ENCODE measurements around the gene DDI2.

Gene DDI2

GRCh38 chr1:15592285-15592684 lies 25.0 kb upstream of the DDI2 start:
- Histone ChIP-seq H3K79me2 (ENCODE audit: insufficient read depth, low read length) (no peaks in the 10 kb centered on the region), H3K9ac (ENCODE audit: low read depth, low read length, poor library complexity, severe bottlenecking) (no peak overlapping the region), H3K4me2 (ENCODE audit: low read depth, low read length, poor library complexity, severe bottlenecking) (no peak overlapping the region), H3K9me3 (ENCODE audit: insufficient read depth, low read depth, low read length) (no peaks in the 10 kb centered on the region), H3K4me1 (ENCODE audit: insufficient read depth, low read length, poor library complexity, severe bottlenecking) (no peaks in the 10 kb centered on the region), H3K36me3 (ENCODE audit: insufficient read depth, low read length) (no peaks in the 10 kb centered on the region), H3F3A (ENCODE audit: low read depth) (no peaks in the 10 kb centered on the region), H4K20me1 (ENCODE audit: insufficient read depth, low read length, poor library complexity, severe bottlenecking) (no peaks in the 10 kb centered on the region), H3K27me3 (ENCODE audit: insufficient read depth, low read length, poor library complexity, severe bottlenecking) (no peaks in the 10 kb centered on the region), H3K4me3 (ENCODE audit: low read length, poor library complexity, severe bottlenecking) (no peak overlapping the region), H2AFZ (ENCODE audit: low read length) (no peak overlapping the region), H3K9me2 (replicated peaks; ENCODE audit: low read depth, low read length) (no peaks in the 10 kb centered on the region)
- TF ChIP-seq EZH2phosphoT487 (IDR thresholded peaks at IDR 0.05; ENCODE audit: borderline replicate concordance) (no peak), CTCF (conservative IDR thresholded peaks at IDR 0.05; ENCODE audit: low read length) (no peak)

GRCh38 chr1:15595809-15596617 lies 21.2 kb upstream of the DDI2 start:
- H3K4me1 ChIP-seq (ENCODE audit: insufficient read depth, low read length, poor library complexity, severe bottlenecking): no peaks in the 10 kb centered on the region
- no peaks in the 10 kb centered on the region for H3K36me3 ChIP-seq (ENCODE audit: insufficient read depth, low read length)
- no peaks in the 10 kb centered on the region for H3K27me3 ChIP-seq (ENCODE audit: insufficient read depth, low read length, poor library complexity, severe bottlenecking)
- H3K4me3 ChIP-seq (ENCODE audit: low read length, poor library complexity, severe bottlenecking): no peak overlapping the region
- no peak for TF ChIP-seq EZH2phosphoT487 (IDR thresholded peaks at IDR 0.05; ENCODE audit: borderline replicate concordance)
- TF ChIP-seq CTCF (conservative IDR thresholded peaks at IDR 0.05; ENCODE audit: low read length): no peak
- H3K4me2 ChIP-seq (ENCODE audit: low read depth, low read length, poor library complexity, severe bottlenecking): no peak overlapping the region
- H3K9me2 ChIP-seq (replicated peaks; ENCODE audit: low read depth, low read length): no peaks in the 10 kb centered on the region
- H3K79me2 ChIP-seq (ENCODE audit: insufficient read depth, low read length): no peaks in the 10 kb centered on the region
- no peaks in the 10 kb centered on the region for H4K20me1 ChIP-seq (ENCODE audit: insufficient read depth, low read length, poor library complexity, severe bottlenecking)
- H2AFZ ChIP-seq (ENCODE audit: low read length): no peak overlapping the region
- no peaks in the 10 kb centered on the region for H3K9me3 ChIP-seq (ENCODE audit: insufficient read depth, low read depth, low read length)
- no peaks in the 10 kb centered on the region for H3F3A ChIP-seq (ENCODE audit: low read depth)
- no peak overlapping the region for H3K9ac ChIP-seq (ENCODE audit: low read depth, low read length, poor library complexity, severe bottlenecking)

GRCh38 chr1:15598436-15598835 lies 18.8 kb upstream of the DDI2 start:
- Histone ChIP-seq H4K20me1 (ENCODE audit: insufficient read depth, low read length, poor library complexity, severe bottlenecking) (no peaks in the 10 kb centered on the region), H3K9me2 (replicated peaks; ENCODE audit: low read depth, low read length) (no peaks in the 10 kb centered on the region), H3K4me1 (ENCODE audit: insufficient read depth, low read length, poor library complexity, severe bottlenecking) (no peaks in the 10 kb centered on the region), H2AFZ (ENCODE audit: low read length) (no peak overlapping the region), H3K9ac (ENCODE audit: low read depth, low read length, poor library complexity, severe bottlenecking) (no peak overlapping the region), H3K36me3 (ENCODE audit: insufficient read depth, low read length) (no peaks in the 10 kb centered on the region), H3K4me2 (ENCODE audit: low read depth, low read length, poor library complexity, severe bottlenecking) (no peak overlapping the region), H3K27me3 (ENCODE audit: insufficient read depth, low read length, poor library complexity, severe bottlenecking) (no peaks in the 10 kb centered on the region), H3K79me2 (ENCODE audit: insufficient read depth, low read length) (no peaks in the 10 kb centered on the region), H3K9me3 (ENCODE audit: insufficient read depth, low read depth, low read length) (no peaks in the 10 kb centered on the region), H3F3A (ENCODE audit: low read depth) (no peaks in the 10 kb centered on the region), H3K4me3 (ENCODE audit: low read length, poor library complexity, severe bottlenecking) (no peak overlapping the region)
- TF ChIP-seq EZH2phosphoT487 (IDR thresholded peaks at IDR 0.05; ENCODE audit: borderline replicate concordance): no peak
- no peak for TF ChIP-seq CTCF (conservative IDR thresholded peaks at IDR 0.05; ENCODE audit: low read length)

All from Loucy (cell line).